HEK293T (cell line): Measurements from ENCODE around the gene FOXN1.

Experiments used
- CTCF ChIA-PET: fragments of 350-600 bp; formaldehyde crosslinking; extraction: SDS; loops from one replicate; lab custom pipeline; 2021; ENCODE audit warnings: antibody characterized with exemption, inconsistent platforms; lab: Yijun Ruan, JAX
- POLR2A ChIA-PET: fragments of 350-600 bp; formaldehyde crosslinking; extraction: SDS; loops from one replicate; lab custom pipeline; 2020; ENCODE audit warnings: antibody characterized with exemption, inconsistent platforms; lab: Yijun Ruan, JAX
- DNase-seq: peaks from one replicate; pipeline ENCODE4 v3.0.0; 2012; ENCODE audit warnings: mixed read lengths; ENCODE audit errors: extremely low spot score
- ARNT ChIP-seq: fragments of 450-650 bp; IDR thresholded peaks from 2 replicates; pipeline ENCODE4 v1.6.1; 2017; ENCODE audit warnings: mild to moderate bottlenecking
- BHLHE40 ChIP-seq: fragments of 450-650 bp; IDR thresholded peaks from 2 replicates; pipeline ENCODE4 v1.6.1; 2016; ENCODE audit warnings: mild to moderate bottlenecking, moderate library complexity, borderline replicate concordance
- CTBP1 ChIP-seq: fragments of 450-650 bp; IDR thresholded peaks from 2 replicates; pipeline ENCODE4 v1.6.1; 2016; ENCODE audit warnings: borderline replicate concordance
- ELF4 ChIP-seq: fragments of 450-650 bp; IDR thresholded peaks from 2 replicates; pipeline ENCODE4 v1.6.1; 2017; ENCODE audit warnings: antibody characterized with exemption
- FOXA1 ChIP-seq: fragments of 450-650 bp; IDR thresholded peaks from 2 replicates; pipeline ENCODE4 v1.6.1; 2016; ENCODE audit warnings: mild to moderate bottlenecking
- FOXK2 ChIP-seq: fragments of 450-650 bp; IDR thresholded peaks from 2 replicates; pipeline ENCODE4 v1.6.1; 2016; ENCODE audit warnings: mild to moderate bottlenecking
- FOXM1 ChIP-seq: fragments of 450-650 bp; IDR thresholded peaks from 2 replicates; pipeline ENCODE4 v1.6.1; 2017; ENCODE audit warnings: mild to moderate bottlenecking, borderline replicate concordance
- HDGF ChIP-seq: fragments of 450-650 bp; IDR thresholded peaks from 2 replicates; pipeline ENCODE4 v1.6.1; 2017; ENCODE audit warnings: antibody characterized with exemption, borderline replicate concordance
- L3MBTL2 ChIP-seq: fragments of 450-650 bp; conservative IDR thresholded peaks from 2 replicates; pipeline ENCODE4 v1.6.1; 2016; ENCODE audit warnings: mild to moderate bottlenecking
- LEF1 ChIP-seq: fragments of 450-650 bp; IDR thresholded peaks from 2 replicates; pipeline ENCODE4 v1.6.1; 2017; ENCODE audit warnings: mild to moderate bottlenecking, borderline replicate concordance
- NFRKB ChIP-seq: fragments of 450-650 bp; IDR thresholded peaks from 2 replicates; pipeline ENCODE4 v1.6.1; 2016; ENCODE audit warnings: mild to moderate bottlenecking, moderate library complexity
- SP1 ChIP-seq: fragments of 450-650 bp; IDR thresholded peaks from 2 replicates; pipeline ENCODE4 v1.6.1; 2017
- SUZ12 ChIP-seq: fragments of 450-650 bp; IDR thresholded peaks from 2 replicates; pipeline ENCODE4 v1.6.1; 2016; ENCODE audit warnings: mild to moderate bottlenecking
- TARDBP ChIP-seq: fragments of 450-650 bp; IDR thresholded peaks from 2 replicates; pipeline ENCODE4 v1.6.1; 2016
- ZNF384 ChIP-seq: fragments of 450-650 bp; IDR thresholded peaks from 2 replicates; pipeline ENCODE4 v1.6.1; 2016
- TF ChIP-seq, protein P1 (sequence below): fragments of 450-650 bp; IDR thresholded peaks from 2 replicates; pipeline ENCODE4 v1.6.1; 2016

FOXN1 gene

DNA sequence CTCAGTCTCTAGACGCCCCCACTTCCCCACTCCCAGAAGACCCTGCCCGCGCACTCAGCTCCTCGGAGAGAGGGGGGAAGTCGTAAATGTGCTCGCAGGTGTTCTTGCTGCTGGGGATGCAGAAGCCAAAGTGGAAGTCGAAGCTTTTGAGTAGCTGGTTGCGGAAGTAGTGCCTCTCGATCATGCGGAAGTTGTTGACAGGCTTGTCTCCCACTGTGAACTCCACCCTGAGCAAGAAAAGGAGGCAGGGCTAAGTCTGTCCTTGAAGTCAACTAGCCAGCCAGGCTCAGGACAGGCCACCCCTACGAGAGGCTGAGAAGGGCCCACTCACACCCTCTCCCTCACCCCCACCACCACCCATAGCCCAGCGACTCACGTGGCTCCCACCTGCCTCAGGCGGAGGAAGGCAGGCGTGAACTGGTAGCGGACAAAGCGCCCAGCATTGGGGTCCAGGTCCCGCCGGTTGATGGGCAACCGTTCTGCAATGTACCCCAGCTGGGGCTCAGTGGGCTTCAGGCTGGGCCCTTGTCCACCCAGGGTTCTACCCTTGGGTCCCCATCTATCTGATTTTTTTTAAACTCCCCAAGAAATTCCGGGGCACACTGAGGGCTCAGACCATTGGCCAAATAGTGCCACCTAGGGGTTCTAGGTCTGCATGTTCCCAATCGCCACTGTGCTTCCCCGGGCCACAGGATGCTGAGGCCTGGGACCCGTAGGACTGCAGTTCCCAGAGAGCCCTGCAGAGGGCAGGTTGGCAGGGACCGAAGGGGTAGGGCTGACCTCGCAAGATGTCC, 41.7 kb downstream of the FOXN1 start:
- CTCF ChIA-PET: interaction anchor here (0.5 to 3.2 kb wide), 3 partner anchors 12 to 174 kb away, joined by 3 to 16 read pairs (median 3); no protein-coding TSS in a partner anchor
- TF ChIP-seq SUZ12 (no peak), ZNF384 (no peak), ARNT (no peak), NFRKB (no peak), LEF1 (no peak), BHLHE40 (no peak), CTBP1 (no peak), TARDBP (no peak), FOXK2 (no peak), FOXM1 (no peak)
- TF ChIP-seq, protein P1, sequence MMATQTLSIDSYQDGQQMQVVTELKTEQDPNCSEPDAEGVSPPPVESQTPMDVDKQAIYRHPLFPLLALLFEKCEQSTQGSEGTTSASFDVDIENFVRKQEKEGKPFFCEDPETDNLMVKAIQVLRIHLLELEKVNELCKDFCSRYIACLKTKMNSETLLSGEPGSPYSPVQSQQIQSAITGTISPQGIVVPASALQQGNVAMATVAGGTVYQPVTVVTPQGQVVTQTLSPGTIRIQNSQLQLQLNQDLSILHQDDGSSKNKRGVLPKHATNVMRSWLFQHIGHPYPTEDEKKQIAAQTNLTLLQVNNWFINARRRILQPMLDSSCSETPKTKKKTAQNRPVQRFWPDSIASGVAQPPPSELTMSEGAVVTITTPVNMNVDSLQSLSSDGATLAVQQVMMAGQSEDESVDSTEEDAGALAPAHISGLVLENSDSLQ: no peak

DNA sequence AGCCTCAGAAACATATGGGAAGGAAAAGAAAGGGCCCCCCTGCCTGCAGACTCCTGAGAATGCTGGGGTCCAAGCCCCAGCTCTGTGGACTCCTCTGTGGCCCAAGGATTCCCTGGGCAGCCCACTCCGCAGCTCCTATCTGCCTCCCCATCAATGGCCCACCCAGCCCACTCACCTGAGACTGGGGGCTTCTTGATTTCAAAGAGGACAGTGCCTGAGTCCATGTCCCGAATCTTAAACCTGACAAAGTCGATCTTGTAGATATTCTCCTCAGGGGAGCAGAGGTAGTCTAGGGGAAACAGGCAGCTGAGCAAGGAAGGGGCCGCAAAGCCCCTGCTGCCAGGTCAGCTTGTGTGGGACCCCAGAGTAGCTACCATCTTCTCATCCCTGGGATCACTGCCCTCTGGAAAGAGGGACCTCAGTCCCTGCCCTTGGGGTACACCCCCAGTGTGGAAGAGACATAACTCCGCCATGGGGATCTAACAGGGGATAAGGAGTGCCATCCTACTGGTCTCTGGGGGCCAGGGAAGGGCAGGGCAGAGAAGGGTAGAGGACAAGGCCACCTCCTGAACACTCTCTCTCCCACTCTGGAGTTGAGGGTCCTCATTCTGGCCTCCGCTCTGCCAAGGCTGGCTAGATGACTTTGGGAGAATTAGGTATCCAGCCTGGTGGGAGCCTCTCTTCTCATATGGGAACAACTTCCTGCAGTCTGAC, 42.4 kb downstream of the FOXN1 start:
- POLR2A ChIA-PET: no interaction called here
- no peak for DNase-seq

More for the DNA sequence above, 41.7 kb downstream of the FOXN1 start:
- POLR2A ChIA-PET: interaction anchor here (1.1 kb wide), 1 partner anchor 62 kb away, joined by 3 read pairs; no protein-coding TSS in a partner anchor
- peak; percentile 71 for DNase-seq

DNA sequence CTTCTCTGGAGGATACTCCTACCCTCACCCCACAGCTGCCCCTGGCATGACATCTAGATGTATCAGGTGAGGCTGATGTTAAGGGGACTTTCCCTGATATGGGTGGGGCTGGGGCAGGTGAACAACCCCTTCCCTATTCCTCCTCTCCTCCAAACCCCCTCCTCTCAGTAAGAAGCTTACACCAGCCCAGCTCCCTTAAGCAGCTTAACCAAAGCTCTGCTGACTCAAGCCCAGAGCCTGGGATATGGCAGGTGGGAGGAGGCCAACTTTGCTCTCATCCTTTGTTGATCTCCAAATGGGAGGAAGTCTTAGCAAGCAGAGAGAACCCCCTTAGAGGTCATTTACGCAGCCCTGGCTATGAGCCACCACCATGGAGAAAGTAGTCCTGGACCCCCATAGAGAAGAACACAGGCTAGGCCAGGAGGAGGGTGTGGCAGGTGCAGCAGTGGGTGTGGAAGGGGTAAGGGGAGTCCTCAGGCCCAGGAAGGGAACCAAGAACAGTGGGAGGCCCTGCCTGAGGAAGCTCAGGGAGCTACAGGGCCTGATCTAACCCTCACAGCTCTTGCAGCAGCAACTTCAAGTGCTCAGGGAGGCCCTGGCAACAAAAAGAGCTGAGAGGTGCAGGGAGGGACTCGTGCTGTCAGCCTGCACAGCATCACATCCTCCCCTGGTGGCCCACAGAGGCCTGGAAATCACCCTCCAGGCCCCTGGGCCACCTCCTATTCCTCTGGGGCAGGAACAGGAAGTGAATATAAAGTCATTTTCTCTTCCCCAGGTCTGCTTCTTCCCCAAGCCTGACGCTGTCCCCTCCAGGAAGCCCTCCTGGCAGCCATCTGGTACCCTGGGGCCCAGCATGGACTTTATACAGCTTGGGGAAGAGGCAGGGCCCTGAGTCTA, 43.3 kb downstream of the FOXN1 start:
- CTCF ChIA-PET: interaction anchor here (1.1 to 3.2 kb wide), 5 partner anchors 10 to 97 kb away, joined by 4 to 16 read pairs (median 6); partner anchors contain the start of gene PIGS
- no peak for DNase-seq
- POLR2A ChIA-PET: interaction anchor here (1.0 to 2.1 kb wide), 4 partner anchors 12 to 96 kb away, joined by 3 to 5 read pairs (median 4); partner anchors contain the start of genes BLTP2 and PIGS

More for the DNA sequence above, 42.4 kb downstream of the FOXN1 start:
- TF ChIP-seq NFRKB (no peak), ZNF384 (no peak), SP1 (no peak), FOXA1 (no peak), FOXK2 (no peak), ARNT (no peak), LEF1 (no peak), HDGF (no peak), TARDBP (no peak), BHLHE40 (no peak), FOXM1 (no peak), SUZ12 (no peak)
- CTCF ChIA-PET: interaction anchor here (0.5 to 3.2 kb wide), 6 partner anchors 9 to 174 kb away, joined by 3 to 16 read pairs (median 5); partner anchors contain the start of gene PIGS

DNA sequence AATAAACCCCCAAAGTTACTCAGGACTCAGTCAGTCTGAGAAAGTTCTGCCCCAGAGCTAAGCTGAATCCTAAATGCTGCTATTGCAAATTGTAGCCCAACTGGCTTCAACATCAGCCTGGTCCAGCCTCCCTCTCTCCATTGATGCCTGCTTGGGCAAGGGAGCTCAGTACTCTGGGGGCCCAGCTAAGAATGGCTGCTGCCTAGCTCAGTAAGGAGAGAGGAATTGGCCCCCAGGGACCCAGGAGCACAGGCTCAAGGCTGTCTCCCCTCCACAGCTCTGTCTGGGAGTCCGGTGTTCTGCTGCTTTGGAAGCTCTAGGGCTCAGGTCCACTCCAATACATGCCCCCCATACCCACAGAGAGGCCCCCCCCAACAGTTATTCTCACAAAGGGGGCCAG, 44.7 kb downstream of the FOXN1 start:
- CTCF ChIA-PET: interaction anchor here (0.8 to 0.9 kb wide), 2 partner anchors 11 to 20 kb away, joined by 5 to 6 read pairs; partner anchors contain the start of gene PIGS
- TF ChIP-seq ELF4: no peak
- no peak for TF ChIP-seq NFRKB
- TF ChIP-seq LEF1: no peak
- no peak for TF ChIP-seq FOXA1
- no peak for TF ChIP-seq TARDBP
- no peak for TF ChIP-seq FOXK2
- TF ChIP-seq SP1: no peak
- TF ChIP-seq SUZ12: no peak
- TF ChIP-seq L3MBTL2: no peak
- TF ChIP-seq BHLHE40: no peak
- no peak for TF ChIP-seq FOXM1
- no peak for TF ChIP-seq ARNT
- TF ChIP-seq HDGF: no peak
- TF ChIP-seq, protein P1: no peak
- no peak for TF ChIP-seq CTBP1
- POLR2A ChIA-PET: interaction anchor here (1.0 to 2.1 kb wide), 4 partner anchors 14 to 94 kb away, joined by 3 to 5 read pairs (median 4); partner anchors contain the start of genes BLTP2 and PIGS
- DNase-seq: no peak

More for the DNA sequence above, 43.3 kb downstream of the FOXN1 start:
- TF ChIP-seq L3MBTL2: no peak
- TF ChIP-seq, protein P1: no peak
- no peak for TF ChIP-seq FOXM1
- no peak for TF ChIP-seq ELF4
- TF ChIP-seq ZNF384: no peak
- no peak for TF ChIP-seq BHLHE40
- no peak for TF ChIP-seq ARNT
- no peak for TF ChIP-seq CTBP1
- TF ChIP-seq HDGF: no peak
- TF ChIP-seq NFRKB: no peak
- TF ChIP-seq SUZ12: no peak
- no peak for TF ChIP-seq FOXK2
- no peak for TF ChIP-seq SP1
- no peak for TF ChIP-seq FOXA1
- no peak for TF ChIP-seq TARDBP
- no peak for TF ChIP-seq LEF1
